GM21576 (cell line): ENCODE data around the gene SETBP1.

ENCODE experiments used
- ATAC-seq: cut with Tn5 transposase; IDR thresholded peaks from one replicate; pipeline ENCODE4 v1.9.1; 2021; ENCODE audit warnings: mild to moderate bottlenecking, moderate library complexity; ENCODE audit not compliant: unreplicated experiment

Gene SETBP1

GRCh38 chr18:44895176-44895798 lies 214.6 kb downstream of the SETBP1 start:
- ATAC-seq = peak; percentile 76

GRCh38 chr18:44896846-44897245 lies 216.2 kb downstream of the SETBP1 start:
- no peak for ATAC-seq

- ATAC-seq = no peak
Observed at GRCh38 chr18:44897411-44897810, 216.7 kb downstream of the SETBP1 start.

- no peak for ATAC-seq
Observed at GRCh38 chr18:44897816-44898215, 217.1 kb downstream of the SETBP1 start.

- no peak for ATAC-seq
Observed at GRCh38 chr18:44898498-44898897, 217.8 kb downstream of the SETBP1 start.

GRCh38 chr18:44899832-44900231 lies 219.1 kb downstream of the SETBP1 start:
- no peak for ATAC-seq

- no peak for ATAC-seq
Observed at GRCh38 chr18:44900627-44901026, 219.9 kb downstream of the SETBP1 start.

GRCh38 chr18:44901283-44901682 lies 220.6 kb downstream of the SETBP1 start:
- no peak for ATAC-seq

- no peak for ATAC-seq
Observed at GRCh38 chr18:44903327-44903726, 222.6 kb downstream of the SETBP1 start.

GRCh38 chr18:44904768-44905167 lies 224.1 kb downstream of the SETBP1 start:
- no peak for ATAC-seq

GRCh38 chr18:44909191-44909719 lies 228.6 kb downstream of the SETBP1 start:
- ATAC-seq = peak; percentile 90

GRCh38 chr18:44911260-44911659 lies 230.6 kb downstream of the SETBP1 start:
- no peak for ATAC-seq

- no peak for ATAC-seq
Observed at GRCh38 chr18:44911773-44912172, 231.1 kb downstream of the SETBP1 start.

- ATAC-seq = no peak
Observed at GRCh38 chr18:44912740-44913478, 232.2 kb downstream of the SETBP1 start.

- no peak for ATAC-seq
Observed at GRCh38 chr18:44914028-44914427, 233.3 kb downstream of the SETBP1 start.

GRCh38 chr18:44915213-44915612 lies 234.5 kb downstream of the SETBP1 start:
- ATAC-seq = no peak

GRCh38 chr18:44915661-44916060 lies 235.0 kb downstream of the SETBP1 start:
- ATAC-seq = no peak

GRCh38 chr18:44916429-44917207 lies 235.9 kb downstream of the SETBP1 start:
- ATAC-seq = no peak

- ATAC-seq = no peak
Observed at GRCh38 chr18:44917216-44918141, 236.8 kb downstream of the SETBP1 start.

- no peak for ATAC-seq
Observed at GRCh38 chr18:44918142-44918476, 237.4 kb downstream of the SETBP1 start.

GRCh38 chr18:44920441-44920840 lies 239.8 kb downstream of the SETBP1 start:
- ATAC-seq = no peak
